ENCODE measurements around the gene CHRDL1. TPM values are rescaled to one million over a fixed set of nuclear protein-coding genes. Genes with fewer than 3 reads are reported as not detected.
"Not testable (repeated sequence)": the region's sequence is repeated elsewhere in the genome, so short reads cannot be mapped to it uniquely, and the experiment has no call there.

The CHRDL1 gene
- total RNA-seq, 4 donors from 2014 or later = 1.7 to 64.3 (median 14.9) TPM

DNA sequence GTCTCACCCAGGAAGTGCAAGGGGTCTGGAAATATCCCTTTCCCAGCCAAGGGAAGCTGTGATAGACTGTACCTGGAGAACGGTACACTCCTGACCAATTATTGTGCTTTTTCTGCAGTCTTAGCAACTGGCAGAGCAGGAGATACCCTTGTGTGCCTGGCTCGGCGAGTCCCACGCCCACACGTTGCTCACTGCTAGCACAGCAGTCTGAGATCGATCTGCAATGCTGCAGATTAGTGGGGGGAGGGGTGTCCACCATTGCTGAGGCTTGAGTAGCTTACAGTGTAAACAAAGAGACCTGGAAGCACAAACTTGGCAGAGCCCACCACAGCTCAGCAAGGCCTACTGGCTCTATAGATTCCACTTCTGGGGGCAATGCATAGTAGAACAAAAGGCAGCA is 138.5 kb downstream of the CHRDL1 start:
- DNase-seq = no peak
- Histone ChIP-seq H3K27ac (no peak overlapping the region), H3K27me3 (no peaks in the 10 kb centered on the region), H3K4me1 (no peaks in the 10 kb centered on the region), H3K4me3 (no peak overlapping the region), H3K9me3 (no peaks in the 10 kb centered on the region), H3K36me3 (no peaks in the 10 kb centered on the region)
- no peak for TF ChIP-seq POLR2A (IDR thresholded peaks at IDR 0.05)
- TF ChIP-seq, protein P1, sequence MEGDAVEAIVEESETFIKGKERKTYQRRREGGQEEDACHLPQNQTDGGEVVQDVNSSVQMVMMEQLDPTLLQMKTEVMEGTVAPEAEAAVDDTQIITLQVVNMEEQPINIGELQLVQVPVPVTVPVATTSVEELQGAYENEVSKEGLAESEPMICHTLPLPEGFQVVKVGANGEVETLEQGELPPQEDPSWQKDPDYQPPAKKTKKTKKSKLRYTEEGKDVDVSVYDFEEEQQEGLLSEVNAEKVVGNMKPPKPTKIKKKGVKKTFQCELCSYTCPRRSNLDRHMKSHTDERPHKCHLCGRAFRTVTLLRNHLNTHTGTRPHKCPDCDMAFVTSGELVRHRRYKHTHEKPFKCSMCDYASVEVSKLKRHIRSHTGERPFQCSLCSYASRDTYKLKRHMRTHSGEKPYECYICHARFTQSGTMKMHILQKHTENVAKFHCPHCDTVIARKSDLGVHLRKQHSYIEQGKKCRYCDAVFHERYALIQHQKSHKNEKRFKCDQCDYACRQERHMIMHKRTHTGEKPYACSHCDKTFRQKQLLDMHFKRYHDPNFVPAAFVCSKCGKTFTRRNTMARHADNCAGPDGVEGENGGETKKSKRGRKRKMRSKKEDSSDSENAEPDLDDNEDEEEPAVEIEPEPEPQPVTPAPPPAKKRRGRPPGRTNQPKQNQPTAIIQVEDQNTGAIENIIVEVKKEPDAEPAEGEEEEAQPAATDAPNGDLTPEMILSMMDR (IDR thresholded peaks at IDR 0.05) = no peak
- WGBS, 2 donors = 40% methylated on average over 1 to 2 of the region's 6 CpGs
- intact Hi-C loops (cut with DNase I) = no loop called here

DNA sequence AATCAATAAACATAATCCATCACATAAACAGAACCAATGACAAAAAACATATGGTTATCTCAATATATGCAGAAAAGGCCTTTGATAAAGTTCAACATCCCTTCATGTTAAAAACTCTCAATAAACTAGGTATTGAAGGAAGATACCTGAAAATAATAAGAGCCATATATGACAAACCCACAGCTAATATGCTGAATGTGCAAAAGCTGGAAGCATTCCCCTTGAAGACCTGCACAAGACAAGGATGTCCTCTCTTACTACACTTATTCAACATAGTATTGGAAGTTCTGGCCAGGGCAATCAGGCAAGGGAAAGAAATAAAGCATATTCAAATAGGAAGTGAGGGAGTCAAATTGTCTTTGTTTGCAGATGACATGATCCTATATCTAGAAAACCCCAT is 141.3 kb downstream of the CHRDL1 start:
- intact Hi-C loops (cut with DNase I); DNase-seq; H3K36me3 ChIP-seq: not testable (repeated sequence)

DNA sequence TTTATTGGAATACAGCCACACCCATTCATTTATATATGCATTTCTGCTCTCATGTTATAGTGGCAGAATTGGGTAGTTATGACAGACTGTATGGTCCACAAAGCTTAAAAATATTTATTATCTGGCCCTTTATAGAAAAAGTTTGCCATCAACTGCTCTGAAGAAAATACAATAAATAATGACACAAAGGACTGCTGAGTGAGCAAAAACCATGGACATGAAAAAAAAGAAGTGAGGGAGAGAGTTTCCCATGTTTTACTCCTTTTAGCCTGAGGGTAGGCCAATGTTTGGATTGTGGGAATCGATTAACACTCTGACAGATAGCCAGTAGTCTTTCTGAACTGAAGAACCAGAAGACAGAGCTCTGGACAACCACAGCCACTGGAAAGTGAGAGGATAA is 149.2 kb downstream of the CHRDL1 start:
- intact Hi-C loops (cut with DNase I) = no loop called here
- no peak for DNase-seq
- Histone ChIP-seq H3K4me1 (no peaks in the 10 kb centered on the region), H3K27ac (no peak overlapping the region), H3K4me3 (no peak overlapping the region), H3K27me3 (no peaks in the 10 kb centered on the region), H3K9me3 (no peaks in the 10 kb centered on the region), H3K36me3 (no peaks in the 10 kb centered on the region)
- 57 to 71% methylated on average over 1 of the region's 1 CpG for WGBS, 2 donors
- TF ChIP-seq, protein P1 (IDR thresholded peaks at IDR 0.05) = no peak
- TF ChIP-seq POLR2A (IDR thresholded peaks at IDR 0.05) = no peak

More for the DNA sequence above, 141.3 kb downstream of the CHRDL1 start:
- not testable (repeated sequence) for H3K27ac ChIP-seq, H3K9me3 ChIP-seq, H3K27me3 ChIP-seq, H3K4me3 ChIP-seq, H3K4me1 ChIP-seq
